H1 (cell line): Measurements from ENCODE around the gene AGBL1. TPM values are rescaled to one million over a fixed set of nuclear protein-coding genes. Genes with fewer than 3 reads are reported as not detected.

Experiments used
- CHD2 ChIP-seq: IDR thresholded peaks from 2 replicates; pipeline ENCODE4 v1.6.1; 2012; ENCODE audit warnings: low read length, improper control_type of control experiment
- KDM4A ChIP-seq: IDR thresholded peaks from one replicate; pipeline ENCODE4 v1.7.1; 2012; ENCODE audit warnings: low read depth, mild to moderate bottlenecking, moderate library complexity, low read length, inconsistent platforms; ENCODE audit not compliant: severe bottlenecking
- polyA plus RNA-seq, 7 experiments: library from polyadenylated mRNA; depleted of rRNA in 3 of 7; stranded (reverse) in 5 of 7; unstranded in 2 of 7; fragments of >200 nt in 5 of 7; fragments of 200-250 nt in 2 of 7; gene quantifications; 1 replicate in 5 of 7; 2 replicates in 1 of 7; 4 replicates in 1 of 7; pipeline versions ENCODE4 v1.2.1 to v1.2.3, GENCODE V29; 2011 to 2013; ENCODE audit warnings: missing spikeins in 2 of 7, mixed read lengths in 2 of 7
- total RNA-seq: library from RNA; stranded (reverse); fragmentation: NEBNext Ultra II Directional; extraction: Animal tissue kit (Norgen Biotek cat#: 25700); gene quantifications from 2 replicates; pipeline ENCODE4 v1.2.1, GENCODE V29; 2021

AGBL1 gene
- total and polyA plus RNA-seq, 2 of the 8 experiments (the other 6 are each of a cell fraction or from before 2014, with no cell fraction given): not detected

- TF ChIP-seq KDM4A (no peak), CHD2 (no peak)
Observed at GRCh38 chr15:86268558-86268957, 188.9 kb downstream of the AGBL1 start (continued).
